Panc1 (cell line): ENCODE results near the gene POLR1G.

Source experiments
- POLR2AphosphoS5 ChIP-seq: IDR thresholded peaks from 2 replicates; pipeline ENCODE4 v1.6.1; 2012; ENCODE audit warnings: mild to moderate bottlenecking, low read depth, low read length, moderate library complexity
- TF ChIP-seq, protein P1 (sequence below): fragments of 450-650 bp; IDR thresholded peaks from 2 replicates; pipeline ENCODE4 v1.5.1; 2017; ENCODE audit warnings: mild to moderate bottlenecking

DNA sequence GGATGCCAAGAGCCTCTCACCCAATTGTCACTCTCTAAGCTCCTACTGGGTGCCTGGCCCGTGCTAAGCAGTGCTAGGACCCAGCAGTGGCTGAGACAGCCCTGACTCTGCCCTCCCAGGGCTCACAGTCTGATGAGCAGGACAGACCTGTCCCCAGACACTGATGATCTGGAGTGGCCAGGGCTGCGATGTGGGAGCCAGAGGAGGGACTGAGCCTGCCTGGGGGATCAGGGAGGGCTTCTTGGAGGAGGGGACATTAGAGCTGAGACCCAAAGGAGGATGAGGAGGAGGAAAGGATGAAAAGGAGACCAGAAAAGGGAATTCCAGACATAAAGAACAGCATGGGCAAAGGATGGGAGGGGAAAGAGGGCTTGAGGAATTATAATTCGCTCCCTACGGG lies 10.7 kb downstream of the POLR1G start:
- TF ChIP-seq, protein P1, sequence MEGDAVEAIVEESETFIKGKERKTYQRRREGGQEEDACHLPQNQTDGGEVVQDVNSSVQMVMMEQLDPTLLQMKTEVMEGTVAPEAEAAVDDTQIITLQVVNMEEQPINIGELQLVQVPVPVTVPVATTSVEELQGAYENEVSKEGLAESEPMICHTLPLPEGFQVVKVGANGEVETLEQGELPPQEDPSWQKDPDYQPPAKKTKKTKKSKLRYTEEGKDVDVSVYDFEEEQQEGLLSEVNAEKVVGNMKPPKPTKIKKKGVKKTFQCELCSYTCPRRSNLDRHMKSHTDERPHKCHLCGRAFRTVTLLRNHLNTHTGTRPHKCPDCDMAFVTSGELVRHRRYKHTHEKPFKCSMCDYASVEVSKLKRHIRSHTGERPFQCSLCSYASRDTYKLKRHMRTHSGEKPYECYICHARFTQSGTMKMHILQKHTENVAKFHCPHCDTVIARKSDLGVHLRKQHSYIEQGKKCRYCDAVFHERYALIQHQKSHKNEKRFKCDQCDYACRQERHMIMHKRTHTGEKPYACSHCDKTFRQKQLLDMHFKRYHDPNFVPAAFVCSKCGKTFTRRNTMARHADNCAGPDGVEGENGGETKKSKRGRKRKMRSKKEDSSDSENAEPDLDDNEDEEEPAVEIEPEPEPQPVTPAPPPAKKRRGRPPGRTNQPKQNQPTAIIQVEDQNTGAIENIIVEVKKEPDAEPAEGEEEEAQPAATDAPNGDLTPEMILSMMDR, result no peak
- TF ChIP-seq POLR2AphosphoS5, result no peak
